HepG2 (cell line): ENCODE results near the gene MRPS21.

ENCODE experiments used
- BHLHE40 ChIP-seq: IDR thresholded peaks from 2 replicates; pipeline ENCODE4 v1.6.1; 2011; ENCODE audit warnings: low read length, improper control_type of control experiment
- EZH2 ChIP-seq: conservative IDR thresholded peaks from 2 replicates; pipeline ENCODE4 v1.6.1; 2012; ENCODE audit warnings: mild to moderate bottlenecking, low read depth, low read length, moderate library complexity
- FOSL1 ChIP-seq: sonication (generic); formaldehyde crosslinking; IDR thresholded peaks from 2 replicates; pipeline ENCODE4 v1.9.0; 2021; ENCODE audit warnings: missing genetic modification reagents, borderline replicate concordance
- JUN ChIP-seq: sonication (generic); formaldehyde crosslinking; IDR thresholded peaks from 2 replicates; pipeline ENCODE4 v1.4.0; 2020; ENCODE audit warnings: mild to moderate bottlenecking, missing genetic modification reagents
- PAWR ChIP-seq: sonication (generic); formaldehyde crosslinking; IDR thresholded peaks from 2 replicates; pipeline ENCODE4 v1.4.0; 2020; ENCODE audit warnings: missing genetic modification reagents, mild to moderate bottlenecking, borderline replicate concordance
- ZBTB1 ChIP-seq: sonication (generic); formaldehyde crosslinking; IDR thresholded peaks from 2 replicates; pipeline ENCODE4 v1.4.0; 2020; ENCODE audit warnings: missing genetic modification reagents, borderline replicate concordance
- ZFYVE20 ChIP-seq: sonication (generic); formaldehyde crosslinking; IDR thresholded peaks from 2 replicates; pipeline ENCODE4 v1.8.0; 2023; ENCODE audit warnings: low read depth, mild to moderate bottlenecking, moderate library complexity, missing genetic modification reagents, borderline replicate concordance
- ZNF138 ChIP-seq: sonication (generic); formaldehyde crosslinking; IDR thresholded peaks from 2 replicates; pipeline ENCODE4 v1.5.0; 2020; ENCODE audit warnings: mild to moderate bottlenecking, low read depth, missing genetic modification reagents
- ZNF333 ChIP-seq: sonication (generic); formaldehyde crosslinking; IDR thresholded peaks from 2 replicates; pipeline ENCODE4 v1.4.0; 2020; ENCODE audit warnings: mild to moderate bottlenecking, missing genetic modification reagents, borderline replicate concordance
- ZSCAN29 ChIP-seq: sonication (generic); formaldehyde crosslinking; conservative IDR thresholded peaks from 2 replicates; pipeline ENCODE4 v1.4.0; 2020; ENCODE audit warnings: mild to moderate bottlenecking, missing genetic modification reagents
- TF ChIP-seq, protein P1 (sequence below): sonication (generic); formaldehyde crosslinking; IDR thresholded peaks from 2 replicates; pipeline ENCODE4 v1.5.0; 2020; ENCODE audit warnings: mild to moderate bottlenecking, missing genetic modification reagents, moderate library complexity

DNA sequence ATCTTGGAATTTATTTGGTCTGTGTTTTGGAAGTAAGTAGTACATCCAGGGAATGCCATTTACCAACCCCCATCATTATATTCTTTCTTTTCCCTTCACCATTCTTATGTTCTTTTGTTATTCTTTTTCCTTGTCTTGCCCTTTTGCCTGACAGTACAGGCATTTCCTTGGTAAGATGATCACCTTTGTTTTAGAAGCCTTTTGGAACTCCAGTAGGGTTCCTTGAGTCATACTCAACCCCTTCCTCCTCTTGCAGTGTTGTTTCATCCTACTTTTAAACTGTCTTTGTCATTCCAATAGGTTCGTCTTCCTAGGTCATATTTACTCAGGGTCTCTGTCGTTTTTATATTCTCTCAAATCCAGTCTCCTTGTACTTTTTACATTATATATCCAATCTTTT lies 9.2 kb downstream of the MRPS21 start:
- no peak for TF ChIP-seq BHLHE40
- TF ChIP-seq FOSL1 (CRISPR knock-in tag) = no peak
- TF ChIP-seq, protein P1, sequence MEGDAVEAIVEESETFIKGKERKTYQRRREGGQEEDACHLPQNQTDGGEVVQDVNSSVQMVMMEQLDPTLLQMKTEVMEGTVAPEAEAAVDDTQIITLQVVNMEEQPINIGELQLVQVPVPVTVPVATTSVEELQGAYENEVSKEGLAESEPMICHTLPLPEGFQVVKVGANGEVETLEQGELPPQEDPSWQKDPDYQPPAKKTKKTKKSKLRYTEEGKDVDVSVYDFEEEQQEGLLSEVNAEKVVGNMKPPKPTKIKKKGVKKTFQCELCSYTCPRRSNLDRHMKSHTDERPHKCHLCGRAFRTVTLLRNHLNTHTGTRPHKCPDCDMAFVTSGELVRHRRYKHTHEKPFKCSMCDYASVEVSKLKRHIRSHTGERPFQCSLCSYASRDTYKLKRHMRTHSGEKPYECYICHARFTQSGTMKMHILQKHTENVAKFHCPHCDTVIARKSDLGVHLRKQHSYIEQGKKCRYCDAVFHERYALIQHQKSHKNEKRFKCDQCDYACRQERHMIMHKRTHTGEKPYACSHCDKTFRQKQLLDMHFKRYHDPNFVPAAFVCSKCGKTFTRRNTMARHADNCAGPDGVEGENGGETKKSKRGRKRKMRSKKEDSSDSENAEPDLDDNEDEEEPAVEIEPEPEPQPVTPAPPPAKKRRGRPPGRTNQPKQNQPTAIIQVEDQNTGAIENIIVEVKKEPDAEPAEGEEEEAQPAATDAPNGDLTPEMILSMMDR (CRISPR knock-in tag) = no peak
- TF ChIP-seq JUN = no peak
- TF ChIP-seq ZNF138 (CRISPR knock-in tag) = no peak
- no peak for TF ChIP-seq ZBTB1 (CRISPR knock-in tag)
- TF ChIP-seq EZH2 = no peak
- TF ChIP-seq ZFYVE20 (CRISPR knock-in tag) = no peak
- no peak for TF ChIP-seq ZSCAN29 (CRISPR knock-in tag)
- TF ChIP-seq ZNF333 (CRISPR knock-in tag) = no peak
- no peak for TF ChIP-seq PAWR
